Caco-2 (cell line): ENCODE data around the gene CORIN. TPM values are rescaled to one million over a fixed set of nuclear protein-coding genes. Genes with fewer than 3 reads are reported as not detected.
"Not testable (repeated sequence)": the region's sequence is repeated elsewhere in the genome, so short reads cannot be mapped to it uniquely, and the experiment has no call there.

Experiments
- BruUV-seq: library from RNA; stranded (reverse); fragments of 400-500 nt; replicated peaks from 2 replicates; lab custom pipeline; 2021; lab: Mats Ljungman, UMichigan
- CTCF ChIA-PET: fragments of 300-600 bp; sonication (Branson Sonifier 250); formaldehyde crosslinking; loops from one replicate; lab custom pipeline; 2022; ENCODE audit warnings: antibody characterized with exemption; lab: Charles Lee
- POLR2A ChIA-PET: fragments of 300-600 bp; sonication (Branson Sonifier 250); formaldehyde crosslinking; loops from one replicate; lab custom pipeline; 2022; ENCODE audit warnings: antibody characterized with exemption; lab: Charles Lee
- DNase-seq, 2 experiments: peaks; one replicate each; pipeline versions ENCODE4 v3.0.0 to v3.0.0-alpha.2; 2020 to 2022
- H3K27me3 ChIP-seq: replicated peaks from 2 replicates; pipeline ENCODE4 v1.6.0; 2011; ENCODE audit warnings: low read length; ENCODE audit not compliant: control insufficient read depth, insufficient read depth
- H3K36me3 ChIP-seq: 2 replicates; pipeline ENCODE4 v1.5.1; 2011; ENCODE audit warnings: low read length; ENCODE audit not compliant: control insufficient read depth, insufficient read depth
- H3K4me1 ChIP-seq: fragments of 250-450 bp; sonication (Bioruptor Pico); 2 replicates; pipeline ENCODE4 v1.5.1; 2020; ENCODE audit warnings: mild to moderate bottlenecking
- H3K4me3 ChIP-seq: 2 replicates; pipeline ENCODE4 v1.5.1; 2011; ENCODE audit warnings: low read depth, mild to moderate bottlenecking, control low read depth, low read length
- H3K9me3 ChIP-seq: fragments of 250-450 bp; sonication (Bioruptor Pico); 2 replicates; pipeline ENCODE4 v1.5.1; 2020; ENCODE audit warnings: mild to moderate bottlenecking, moderate library complexity
- H3K27ac Mint-ChIP-seq: one replicate; pipeline ENCODE4 v1.8.0; 2022; ENCODE audit warnings: mixed read lengths; ENCODE audit not compliant: unreplicated experiment
- H3K27me3 Mint-ChIP-seq: one replicate; pipeline ENCODE4 v1.8.0; 2022; ENCODE audit warnings: mixed read lengths; ENCODE audit not compliant: insufficient read depth, unreplicated experiment
- H3K36me3 Mint-ChIP-seq: one replicate; pipeline ENCODE4 v1.8.0; 2022; ENCODE audit warnings: mild to moderate bottlenecking, mixed read lengths; ENCODE audit not compliant: insufficient read depth, unreplicated experiment
- H3K4me1 Mint-ChIP-seq: one replicate; pipeline ENCODE4 v1.8.0; 2022; ENCODE audit warnings: low read depth, mixed read lengths; ENCODE audit not compliant: unreplicated experiment
- H3K4me3 Mint-ChIP-seq: one replicate; pipeline ENCODE4 v1.8.0; 2022; ENCODE audit warnings: mild to moderate bottlenecking, moderate library complexity, mixed read lengths; ENCODE audit not compliant: unreplicated experiment
- H3K9me3 Mint-ChIP-seq: one replicate; pipeline ENCODE4 v1.8.0; 2022; ENCODE audit warnings: mixed read lengths; ENCODE audit not compliant: unreplicated experiment
- intact Hi-C: fragments of 100-400 bp; cut with micrococcal nuclease; formaldehyde crosslinking; loops from one replicate; pipeline ENCODE4 v1.10.0; 2022; ENCODE audit not compliant: unreplicated experiment
- total RNA-seq: library from RNA; stranded (reverse); gene quantifications from 2 replicates; pipeline ENCODE4 v1.2.3, GENCODE V29; 2022
- TF ChIP-seq, protein P1 (sequence below), 2 experiments: fragments of 200-600 bp in 1 of 2; IDR thresholded peaks; 1 replicate in 1 of 2; 2 replicates in 1 of 2; pipeline versions ENCODE4 v1.5.1 to v1.8.0; 2011 to 2022; ENCODE audit warnings: antibody characterized with exemption in 1 of 2, control low read depth in 1 of 2, inconsistent platforms in 1 of 2, low read depth in 1 of 2, low read length in 1 of 2, mild to moderate bottlenecking in 1 of 2, moderate library complexity in 1 of 2; ENCODE audit not compliant: insufficient read depth in 1 of 2, severe bottlenecking in 1 of 2, unreplicated experiment in 1 of 2

The CORIN gene
- total RNA-seq, 1 experiment from 2014 or later = 0.27 TPM

DNA sequence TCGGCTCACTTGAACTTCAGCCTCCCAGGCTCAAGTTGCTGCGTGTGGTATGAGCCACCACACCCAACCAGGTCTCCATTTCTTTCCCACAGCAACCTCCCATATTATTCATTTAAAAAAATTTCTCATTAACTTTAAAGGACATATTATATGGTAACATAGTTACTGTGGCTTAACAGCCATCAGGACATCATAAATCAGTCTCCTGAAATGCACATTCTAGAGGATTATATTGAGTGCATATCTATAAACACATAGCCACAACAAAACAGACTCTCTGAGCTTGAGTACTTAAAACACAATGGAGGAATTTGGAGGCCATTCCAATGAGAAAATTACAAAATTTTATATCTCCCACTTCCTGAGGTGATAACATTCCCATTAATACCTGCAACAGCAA, 61.5 kb downstream of the CORIN start:
- H3K9me3 ChIP-seq = no peaks in the 10 kb centered on the region
- no peaks in the 10 kb centered on the region for H3K36me3 ChIP-seq
- no peak overlapping the region for H3K27ac Mint-ChIP-seq
- no peaks in the 10 kb centered on the region for H3K27me3 ChIP-seq
- ChIA-PET POLR2A (no interaction called here), CTCF (no interaction called here)
- no TSS peak for BruUV-seq
- H3K27me3 Mint-ChIP-seq = peaks cover 3% of the 10 kb centered on the region
- no peak for DNase-seq
- H3K4me3 ChIP-seq = no peak overlapping the region
- TF ChIP-seq, protein P1, sequence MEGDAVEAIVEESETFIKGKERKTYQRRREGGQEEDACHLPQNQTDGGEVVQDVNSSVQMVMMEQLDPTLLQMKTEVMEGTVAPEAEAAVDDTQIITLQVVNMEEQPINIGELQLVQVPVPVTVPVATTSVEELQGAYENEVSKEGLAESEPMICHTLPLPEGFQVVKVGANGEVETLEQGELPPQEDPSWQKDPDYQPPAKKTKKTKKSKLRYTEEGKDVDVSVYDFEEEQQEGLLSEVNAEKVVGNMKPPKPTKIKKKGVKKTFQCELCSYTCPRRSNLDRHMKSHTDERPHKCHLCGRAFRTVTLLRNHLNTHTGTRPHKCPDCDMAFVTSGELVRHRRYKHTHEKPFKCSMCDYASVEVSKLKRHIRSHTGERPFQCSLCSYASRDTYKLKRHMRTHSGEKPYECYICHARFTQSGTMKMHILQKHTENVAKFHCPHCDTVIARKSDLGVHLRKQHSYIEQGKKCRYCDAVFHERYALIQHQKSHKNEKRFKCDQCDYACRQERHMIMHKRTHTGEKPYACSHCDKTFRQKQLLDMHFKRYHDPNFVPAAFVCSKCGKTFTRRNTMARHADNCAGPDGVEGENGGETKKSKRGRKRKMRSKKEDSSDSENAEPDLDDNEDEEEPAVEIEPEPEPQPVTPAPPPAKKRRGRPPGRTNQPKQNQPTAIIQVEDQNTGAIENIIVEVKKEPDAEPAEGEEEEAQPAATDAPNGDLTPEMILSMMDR (IDR thresholded peaks at IDR 0.05; ENCODE audit: insufficient read depth in 1 of 2, low read depth in 1 of 2, low read length in 1 of 2, severe bottlenecking in 1 of 2, unreplicated experiment in 1 of 2) = no peak
- H3K36me3 Mint-ChIP-seq = no peaks in the 10 kb centered on the region
- H3K4me1 ChIP-seq = no peaks in the 10 kb centered on the region
- H3K4me1 Mint-ChIP-seq = no peaks in the 10 kb centered on the region
- no peak overlapping the region for H3K4me3 Mint-ChIP-seq
- intact Hi-C loops = no loop called here
- H3K9me3 Mint-ChIP-seq = no peaks in the 10 kb centered on the region

DNA sequence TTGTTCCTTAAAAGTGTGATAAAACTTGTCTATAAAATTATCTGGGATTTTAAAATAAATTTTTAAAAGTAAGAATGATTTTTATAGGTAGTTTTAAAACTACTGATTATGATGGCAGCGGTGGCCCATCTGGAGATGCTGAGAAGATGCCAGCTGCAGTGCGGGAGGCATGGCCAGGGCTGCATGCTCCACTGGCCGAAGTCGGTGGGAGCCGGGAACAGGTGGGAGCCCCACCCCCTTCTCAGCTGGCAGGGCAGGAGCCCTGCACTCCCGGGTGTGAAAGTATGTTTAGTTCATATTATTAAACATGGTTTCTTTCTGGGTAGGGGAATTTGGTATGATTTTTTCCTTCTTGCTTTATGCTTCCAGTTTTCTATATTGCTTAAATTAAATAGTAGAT, 63.8 kb downstream of the CORIN start:
- BruUV-seq = no TSS peak
- Mint-ChIP-seq H3K4me1 (no peaks in the 10 kb centered on the region), H3K9me3 (no peaks in the 10 kb centered on the region), H3K4me3 (no peak overlapping the region), H3K36me3 (no peaks in the 10 kb centered on the region), H3K27me3 (peaks cover 3% of the 10 kb centered on the region), H3K27ac (no peak overlapping the region)
- intact Hi-C loops = no loop called here
- Histone ChIP-seq H3K9me3 (no peaks in the 10 kb centered on the region), H3K27me3 (no peaks in the 10 kb centered on the region), H3K4me1 (no peaks in the 10 kb centered on the region), H3K36me3 (no peaks in the 10 kb centered on the region), H3K4me3 (no peak overlapping the region)
- ChIA-PET CTCF (no interaction called here), POLR2A (no interaction called here)
- DNase-seq = no peak
- TF ChIP-seq, protein P1 (IDR thresholded peaks at IDR 0.05; ENCODE audit: insufficient read depth in 1 of 2, low read depth in 1 of 2, low read length in 1 of 2, severe bottlenecking in 1 of 2, unreplicated experiment in 1 of 2) = no peak

DNA sequence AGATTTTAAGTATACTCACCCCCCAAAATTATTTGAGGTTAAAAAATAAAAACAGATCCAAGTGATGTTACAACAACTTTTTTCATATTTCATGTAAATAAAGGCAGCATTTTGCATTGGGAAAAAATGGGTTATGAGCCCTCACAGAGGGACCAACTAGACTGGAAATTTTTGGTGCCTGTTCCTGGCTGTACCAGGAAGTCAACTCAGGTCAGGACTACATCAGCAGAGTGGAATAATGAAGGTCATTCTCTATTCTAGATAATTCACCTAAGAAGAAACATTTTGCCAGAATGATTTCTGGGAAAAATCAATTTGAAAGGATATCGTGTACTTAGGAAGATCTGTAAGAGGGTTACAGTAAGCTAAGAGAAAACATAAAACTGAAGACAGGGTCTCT, 66.8 kb downstream of the CORIN start:
- Histone ChIP-seq H3K9me3 (no peaks in the 10 kb centered on the region), H3K4me1 (no peaks in the 10 kb centered on the region), H3K27me3 (no peaks in the 10 kb centered on the region), H3K36me3 (no peaks in the 10 kb centered on the region), H3K4me3 (no peak overlapping the region)
- Mint-ChIP-seq H3K36me3 (no peaks in the 10 kb centered on the region), H3K4me1 (no peaks in the 10 kb centered on the region), H3K27ac (no peak overlapping the region), H3K27me3 (peaks cover 13% of the 10 kb centered on the region), H3K9me3 (no peaks in the 10 kb centered on the region), H3K4me3 (no peak overlapping the region)
- ChIA-PET CTCF (no interaction called here), POLR2A (no interaction called here)
- TF ChIP-seq, protein P1 (IDR thresholded peaks at IDR 0.05; ENCODE audit: insufficient read depth in 1 of 2, low read depth in 1 of 2, low read length in 1 of 2, severe bottlenecking in 1 of 2, unreplicated experiment in 1 of 2) = no peak
- intact Hi-C loops = no loop called here
- no peak for DNase-seq
- no TSS peak for BruUV-seq

DNA sequence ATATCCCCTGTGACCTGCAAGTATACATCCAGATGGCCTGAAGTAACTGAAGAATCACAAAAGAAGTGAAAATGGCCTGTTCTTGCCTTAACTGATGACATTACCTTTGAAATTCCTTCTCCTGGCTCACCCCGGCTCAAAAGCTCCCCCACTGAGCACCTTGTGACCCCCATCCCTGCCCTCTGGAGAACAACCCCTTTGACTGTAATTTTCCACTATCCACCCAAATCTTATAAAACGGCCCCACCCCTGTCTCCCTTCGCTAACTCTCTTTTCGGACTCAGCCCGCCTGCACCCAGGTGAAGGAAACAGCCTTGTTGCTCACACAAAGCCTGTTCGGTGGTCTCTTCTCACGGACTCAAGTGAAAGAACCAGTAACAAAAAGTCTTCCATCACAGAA, 69.9 kb downstream of the CORIN start:
- CTCF ChIA-PET = interaction anchor here (1.9 kb wide), 1 partner anchor 69 kb away, joined by 4 read pairs; no protein-coding TSS in a partner anchor
- H3K36me3 ChIP-seq = not testable (repeated sequence)

More for the DNA sequence above, 69.9 kb downstream of the CORIN start:
- H3K27me3 ChIP-seq, POLR2A ChIA-PET, H3K27me3 Mint-ChIP-seq, H3K9me3 Mint-ChIP-seq, intact Hi-C loops, H3K36me3 Mint-ChIP-seq, H3K27ac Mint-ChIP-seq, H3K4me3 ChIP-seq, DNase-seq, H3K4me1 ChIP-seq, H3K9me3 ChIP-seq, H3K4me3 Mint-ChIP-seq, BruUV-seq, H3K4me1 Mint-ChIP-seq: not testable (repeated sequence)
